Uterus (tissue), 4 donors: Measurements from ENCODE around the gene SEMA3B. TPM values are rescaled to one million over a fixed set of nuclear protein-coding genes. Genes with fewer than 3 reads are reported as not detected.
A peak's percentile ranks its signal among the peaks of the same experiment; 100 is the strongest.

Source experiments
- DNase-seq, 2 donors: peaks; one replicate each; pipeline ENCODE4 v3.0.0-alpha.2; 2019 to 2020
- H3K27ac ChIP-seq, 2 donors: fragments of 200-600 bp; sonication (generic); 1 replicate in 1 of 2; 2 replicates in 1 of 2; pipeline ENCODE4 v1.5.1; 2016 to 2018
- H3K27me3 ChIP-seq, 2 donors: fragments of 200-600 bp; sonication (generic); one replicate each; pipeline ENCODE4 v1.5.1; 2018 to 2019; ENCODE audit warnings: control low read depth in 1 of 2
- H3K36me3 ChIP-seq, 2 donors: fragments of 200-600 bp; sonication (generic); one replicate each; pipeline ENCODE4 v1.5.1; 2019; ENCODE audit warnings: control low read depth in 1 of 2
- H3K4me1 ChIP-seq, 2 donors: fragments of 200-600 bp; sonication (generic); one replicate each; pipeline ENCODE4 v1.5.1; 2018 to 2019; ENCODE audit warnings: control low read depth in 1 of 2
- H3K4me3 ChIP-seq, 2 donors: fragments of 200-600 bp; sonication (generic); 1 replicate in 1 of 2; 2 replicates in 1 of 2; pipeline ENCODE4 v1.5.1; 2018 to 2019; ENCODE audit warnings: mild to moderate bottlenecking in 1 of 2
- H3K9me3 ChIP-seq, 2 donors: fragments of 200-600 bp; sonication (generic); one replicate each; pipeline ENCODE4 v1.5.1; 2019; ENCODE audit warnings: control low read depth in 1 of 2
- POLR2A ChIP-seq, 2 donors: fragments of 450-650 bp; IDR thresholded peaks; one replicate each; pipeline ENCODE4 v1.6.1; 2016; ENCODE audit warnings: antibody characterized with exemption in 2 of 2, mild to moderate bottlenecking in 1 of 2, moderate library complexity in 1 of 2
- intact Hi-C: fragments of 100-400 bp; cut with DNase I; formaldehyde crosslinking; loops from one replicate; pipeline ENCODE4 v1.15.1; 2023; ENCODE audit warnings: low total_unique reads
- total RNA-seq, 4 donors: library from RNA; depleted of rRNA in 3 of 4; stranded (reverse); fragments of >200 nt in 3 of 4; gene quantifications; one replicate each; pipeline versions ENCODE4 v1.1.0 to v1.2.4, GENCODE V29; 2014 to 2023
- TF ChIP-seq, protein P1 (sequence below), 4 experiments: fragments of 200-600 bp in 2 of 4; fragments of 450-650 bp in 2 of 4; sonication (generic) in 2 of 4; IDR thresholded peaks; one replicate each; pipeline ENCODE4 v1.5.1; 2016 to 2019; ENCODE audit warnings: antibody characterized with exemption in 4 of 4, mild to moderate bottlenecking in 2 of 4, moderate library complexity in 1 of 4
- donor health status: DM: yes; HTN: yes; CAD: no.

The SEMA3B gene
- total RNA-seq, 4 donors from 2014 or later, result 24.1 to 113 (median 77.2) TPM

DNA sequence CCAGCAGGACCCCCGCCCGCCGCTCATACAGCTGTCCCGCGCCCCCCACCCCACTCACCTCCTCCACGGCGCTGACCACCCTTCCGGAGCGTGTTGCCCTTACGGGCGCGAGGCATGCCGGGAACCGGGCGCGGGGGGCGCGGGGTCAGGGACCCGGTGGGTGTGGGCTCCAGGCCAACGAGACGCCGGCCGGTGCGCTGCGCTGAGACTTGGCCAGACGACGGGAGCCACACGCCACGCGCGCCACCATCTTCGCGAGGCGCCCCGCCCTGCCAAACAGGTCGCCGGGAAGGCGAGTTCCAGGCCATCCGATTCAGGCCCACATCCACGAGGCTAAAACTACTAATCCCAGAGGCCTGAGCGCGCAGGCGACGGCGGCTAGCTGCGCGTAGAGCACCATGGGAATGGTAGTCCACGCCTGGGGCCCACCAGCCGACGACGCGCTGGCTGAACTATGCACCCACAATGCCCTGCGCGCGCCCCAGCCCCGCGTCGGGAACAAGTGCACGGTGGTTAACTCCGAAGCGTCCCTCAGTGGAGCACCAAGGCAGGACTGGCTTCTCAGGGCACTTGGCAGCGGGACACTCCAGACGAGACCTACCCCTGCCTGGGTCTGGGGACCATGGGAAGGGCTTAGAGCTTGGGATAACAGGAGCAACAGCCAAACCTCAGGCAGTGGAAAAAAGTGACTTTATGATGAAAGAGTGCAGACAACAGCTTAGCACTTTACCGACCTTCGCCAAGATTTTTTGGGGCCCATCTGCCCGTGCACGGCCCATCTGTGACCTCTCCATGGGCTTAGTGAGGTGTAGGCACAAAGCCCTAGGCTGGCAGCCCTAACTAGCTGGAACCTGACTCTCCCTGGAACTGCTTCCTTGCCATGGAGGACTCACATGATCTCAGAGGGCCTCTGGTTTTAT lies 23.5 kb downstream of the SEMA3B start, which contains the start of gene IFRD2:
IFRD2 (minus strand) TSS at position 271 of the 920 bp plus-strand sequence; CDS start at position 116, 155 bp downstream.
- Histone ChIP-seq H3K36me3 (no peaks in the 10 kb centered on the region), H3K4me3 (peak within 1 kb of the TSS; percentile 99 to 100), H3K27ac (peak within 1 kb of the TSS; percentile 83 to 87), H3K4me1 (peaks cover 0 to 9% of the 10 kb centered on the region in 2 donors), H3K9me3 (no peaks in the 10 kb centered on the region), H3K27me3 (no peaks in the 10 kb centered on the region)
- TF ChIP-seq POLR2A (IDR thresholded peaks at IDR 0.05), result peak; percentile 53 to 75
- TF ChIP-seq, protein P1, sequence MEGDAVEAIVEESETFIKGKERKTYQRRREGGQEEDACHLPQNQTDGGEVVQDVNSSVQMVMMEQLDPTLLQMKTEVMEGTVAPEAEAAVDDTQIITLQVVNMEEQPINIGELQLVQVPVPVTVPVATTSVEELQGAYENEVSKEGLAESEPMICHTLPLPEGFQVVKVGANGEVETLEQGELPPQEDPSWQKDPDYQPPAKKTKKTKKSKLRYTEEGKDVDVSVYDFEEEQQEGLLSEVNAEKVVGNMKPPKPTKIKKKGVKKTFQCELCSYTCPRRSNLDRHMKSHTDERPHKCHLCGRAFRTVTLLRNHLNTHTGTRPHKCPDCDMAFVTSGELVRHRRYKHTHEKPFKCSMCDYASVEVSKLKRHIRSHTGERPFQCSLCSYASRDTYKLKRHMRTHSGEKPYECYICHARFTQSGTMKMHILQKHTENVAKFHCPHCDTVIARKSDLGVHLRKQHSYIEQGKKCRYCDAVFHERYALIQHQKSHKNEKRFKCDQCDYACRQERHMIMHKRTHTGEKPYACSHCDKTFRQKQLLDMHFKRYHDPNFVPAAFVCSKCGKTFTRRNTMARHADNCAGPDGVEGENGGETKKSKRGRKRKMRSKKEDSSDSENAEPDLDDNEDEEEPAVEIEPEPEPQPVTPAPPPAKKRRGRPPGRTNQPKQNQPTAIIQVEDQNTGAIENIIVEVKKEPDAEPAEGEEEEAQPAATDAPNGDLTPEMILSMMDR (IDR thresholded peaks at IDR 0.05), result peak in 2 of 4 experiments; percentile 15 to 37
- intact Hi-C loops, result no loop called here
- peak; percentile 96 for DNase-seq

DNA sequence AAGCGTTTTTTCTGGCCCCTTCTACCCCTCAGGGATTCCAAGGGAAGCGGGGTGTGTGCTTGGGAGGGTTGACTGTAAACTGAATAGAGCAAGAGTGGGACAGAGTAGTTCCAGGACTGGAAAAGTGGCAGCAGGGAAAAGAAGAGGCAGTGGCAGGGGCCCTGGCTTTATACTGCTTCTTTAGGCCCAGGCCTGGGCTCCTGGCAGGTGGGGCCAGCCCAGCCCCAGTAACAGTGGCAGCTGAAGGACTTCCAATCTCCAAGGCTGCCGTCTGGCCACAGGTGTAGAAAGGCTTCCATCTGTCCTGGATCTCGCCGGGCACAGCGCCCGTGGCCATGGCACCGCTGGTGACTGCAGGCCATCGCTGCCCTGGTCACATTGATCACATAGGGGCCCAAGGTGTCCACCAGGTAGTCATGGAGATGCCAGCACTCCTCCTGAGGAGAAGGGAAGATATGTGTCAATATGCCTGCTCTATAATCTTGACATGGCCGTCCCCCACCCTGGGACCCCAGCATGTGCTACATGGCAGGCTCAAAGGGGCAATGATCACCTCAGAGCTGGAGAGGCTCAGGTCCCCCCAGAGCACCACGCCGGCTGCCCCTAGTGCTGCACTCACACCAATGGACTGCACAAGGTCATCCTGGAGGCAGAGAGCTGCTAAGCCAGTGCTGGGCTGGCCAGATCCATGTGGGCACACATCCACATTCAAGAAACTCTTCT lies 24.3 kb downstream of the SEMA3B start:
- peak overlapping the region; percentile 64 to 75 for H3K27ac ChIP-seq
- intact Hi-C loops, result no loop called here
- H3K4me1 ChIP-seq, result peaks cover 0 to 10% of the 10 kb centered on the region in 2 donors
- H3K36me3 ChIP-seq, result no peaks in the 10 kb centered on the region
- DNase-seq, result peak in 1 of 2 donors; percentile 34
- peak overlapping the region in 1 of 2 donors; percentile 35 for H3K4me3 ChIP-seq
- TF ChIP-seq POLR2A (IDR thresholded peaks at IDR 0.05), result no peak
- TF ChIP-seq, protein P1 (IDR thresholded peaks at IDR 0.05), result no peak
- no peaks in the 10 kb centered on the region for H3K9me3 ChIP-seq
- H3K27me3 ChIP-seq, result no peaks in the 10 kb centered on the region

DNA sequence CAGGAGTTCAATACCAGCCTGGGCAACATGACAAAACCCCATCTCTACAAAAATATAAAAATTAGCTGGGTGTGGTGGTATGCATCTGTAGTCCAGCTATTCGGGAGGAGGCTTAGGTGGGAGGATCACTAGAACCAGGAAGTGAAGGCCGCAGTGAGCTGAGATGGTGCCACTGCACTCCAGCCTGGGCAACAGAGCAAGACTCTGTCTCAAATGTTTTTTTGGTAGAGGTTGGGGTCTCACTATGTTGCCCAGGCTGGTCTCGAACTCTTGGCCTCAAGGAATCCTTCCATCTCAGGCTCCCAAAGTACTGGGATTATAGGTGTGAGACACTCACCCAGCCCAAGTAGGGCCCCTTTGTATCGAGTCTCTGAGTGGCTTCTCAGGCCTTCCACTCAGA lies 25.1 kb downstream of the SEMA3B start:
- DNase-seq, result no peak
- Histone ChIP-seq H3K4me3 (no peak overlapping the region), H3K27me3 (no peaks in the 10 kb centered on the region), H3K36me3 (no peaks in the 10 kb centered on the region), H3K4me1 (peaks cover 0 to 16% of the 10 kb centered on the region in 2 donors), H3K9me3 (no peaks in the 10 kb centered on the region), H3K27ac (no peak overlapping the region)
- intact Hi-C loops, result no loop called here
- TF ChIP-seq, protein P1 (IDR thresholded peaks at IDR 0.05), result no peak
- TF ChIP-seq POLR2A (IDR thresholded peaks at IDR 0.05), result no peak

DNA sequence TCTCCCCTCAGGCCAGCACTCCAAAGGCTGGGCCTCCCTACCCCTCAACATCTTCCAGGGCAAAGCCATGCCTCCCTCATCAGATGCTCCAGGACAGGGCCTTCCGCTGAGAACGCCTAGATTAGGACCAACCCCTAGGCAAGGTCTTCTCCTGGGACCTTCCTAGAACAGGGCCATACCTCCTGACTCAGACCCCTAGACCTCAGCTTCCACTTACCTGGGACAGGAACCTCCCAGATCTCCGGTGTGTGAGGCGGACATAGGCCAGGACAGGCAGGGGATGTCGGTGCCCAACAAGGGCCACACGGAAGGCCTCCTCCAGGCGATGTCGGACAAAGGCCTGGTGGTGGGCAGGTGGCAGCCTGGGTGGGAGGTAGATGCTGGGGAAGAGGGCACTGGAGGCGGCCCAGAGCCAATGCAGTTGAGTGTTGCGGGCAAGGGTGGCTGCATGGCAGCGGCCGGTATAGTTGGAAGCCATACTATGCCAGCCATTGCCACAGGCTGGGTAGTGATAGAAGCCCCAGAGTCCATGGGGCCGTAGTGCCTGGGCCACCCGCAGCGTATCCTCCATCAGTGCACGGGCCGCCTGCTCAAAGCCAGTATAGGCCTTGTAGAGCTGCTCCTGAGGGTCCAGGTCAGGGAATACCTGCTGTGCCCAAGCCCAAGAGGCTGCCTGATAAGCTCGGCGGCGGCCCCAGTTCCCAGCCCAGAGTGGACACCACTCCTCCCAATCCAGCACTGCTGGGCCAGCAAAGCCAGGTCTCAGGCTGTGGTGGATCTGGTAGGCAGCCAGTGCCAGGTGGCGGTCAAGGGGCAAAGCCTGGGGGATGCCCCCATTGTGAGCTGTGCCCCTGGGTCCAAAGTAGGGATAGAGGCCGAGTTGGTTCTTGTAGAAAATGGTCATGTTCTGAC lies 25.8 kb downstream of the SEMA3B start:
- no peak for TF ChIP-seq POLR2A (IDR thresholded peaks at IDR 0.05)
- TF ChIP-seq, protein P1 (IDR thresholded peaks at IDR 0.05), result no peak
- Histone ChIP-seq H3K4me1 (peaks cover 0 to 16% of the 10 kb centered on the region in 2 donors), H3K36me3 (no peaks in the 10 kb centered on the region), H3K27me3 (no peaks in the 10 kb centered on the region), H3K4me3 (no peak overlapping the region), H3K27ac (no peak overlapping the region), H3K9me3 (no peaks in the 10 kb centered on the region)
- intact Hi-C loops, result no loop called here
- no peak for DNase-seq
